GM18909 (cell line): ENCODE results near the gene MARCKSL1.
"Not testable (repeated sequence)": the region's sequence is repeated elsewhere in the genome, so short reads cannot be mapped to it uniquely, and the experiment has no call there.

Source experiments
- ATAC-seq: cut with Tn5 transposase; IDR thresholded peaks from one replicate; pipeline ENCODE4 v1.9.1; 2021; ENCODE audit warnings: mild to moderate bottlenecking; ENCODE audit not compliant: unreplicated experiment, poor library complexity

Gene MARCKSL1

DNA sequence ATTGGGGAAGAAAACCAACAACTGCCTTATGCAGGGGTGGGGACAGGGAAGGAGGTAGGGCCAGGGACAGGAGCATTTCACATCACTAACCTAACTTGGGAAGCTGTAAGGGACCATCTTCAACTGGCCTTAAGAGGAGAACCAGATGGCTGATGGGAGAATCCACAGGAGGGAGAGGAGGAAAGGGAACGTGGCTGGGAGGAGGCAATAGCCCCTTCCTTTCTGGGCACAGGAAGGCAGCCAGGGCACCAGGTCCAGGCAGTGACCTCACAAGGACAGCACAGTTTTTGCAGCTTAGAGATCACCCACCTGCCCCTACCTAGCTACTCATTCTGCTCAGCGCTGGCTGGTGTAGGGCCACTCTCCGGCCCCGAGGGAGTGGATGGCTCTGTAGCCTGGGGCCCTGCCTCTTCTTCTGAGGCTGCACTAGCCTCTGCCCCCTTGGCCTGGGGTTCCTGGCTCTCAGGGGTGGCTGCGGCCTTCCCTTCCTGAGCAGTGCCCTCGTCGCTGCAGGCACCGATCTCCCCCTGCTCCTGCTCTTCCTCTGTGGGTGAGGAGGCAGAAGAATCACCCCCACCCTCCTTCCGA, 1.7 kb downstream of the MARCKSL1 start:
- no peak for ATAC-seq

DNA sequence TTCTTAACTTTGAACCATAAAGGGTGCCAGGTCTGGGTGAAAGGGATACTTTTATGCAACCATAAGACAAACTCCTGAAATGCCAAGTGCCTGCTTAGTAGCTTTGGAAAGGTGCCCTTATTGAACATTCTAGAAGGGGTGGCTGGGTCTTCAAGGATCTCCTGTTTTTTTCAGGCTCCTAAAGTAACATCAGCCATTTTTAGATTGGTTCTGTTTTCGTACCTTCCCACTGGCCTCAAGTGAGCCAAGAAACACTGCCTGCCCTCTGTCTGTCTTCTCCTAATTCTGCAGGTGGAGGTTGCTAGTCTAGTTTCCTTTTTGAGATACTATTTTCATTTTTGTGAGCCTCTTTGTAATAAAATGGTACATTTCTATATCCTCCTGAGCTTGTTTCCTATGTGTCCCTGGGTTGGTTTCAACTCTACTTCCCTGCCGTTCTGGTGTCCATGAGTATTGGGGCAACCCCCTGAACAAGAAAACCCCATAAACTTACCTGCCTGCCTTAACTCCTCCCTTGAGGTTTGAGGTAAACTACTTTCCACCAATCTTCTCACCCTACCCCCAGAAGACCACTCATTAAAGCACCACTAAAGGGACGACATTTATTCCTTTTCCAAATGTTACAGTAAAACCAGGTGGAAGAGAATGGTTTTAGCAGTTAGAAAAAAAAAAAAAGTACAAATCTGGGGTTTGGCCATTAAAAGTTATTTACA, 2.6 kb downstream of the MARCKSL1 start:
- no peak for ATAC-seq

DNA sequence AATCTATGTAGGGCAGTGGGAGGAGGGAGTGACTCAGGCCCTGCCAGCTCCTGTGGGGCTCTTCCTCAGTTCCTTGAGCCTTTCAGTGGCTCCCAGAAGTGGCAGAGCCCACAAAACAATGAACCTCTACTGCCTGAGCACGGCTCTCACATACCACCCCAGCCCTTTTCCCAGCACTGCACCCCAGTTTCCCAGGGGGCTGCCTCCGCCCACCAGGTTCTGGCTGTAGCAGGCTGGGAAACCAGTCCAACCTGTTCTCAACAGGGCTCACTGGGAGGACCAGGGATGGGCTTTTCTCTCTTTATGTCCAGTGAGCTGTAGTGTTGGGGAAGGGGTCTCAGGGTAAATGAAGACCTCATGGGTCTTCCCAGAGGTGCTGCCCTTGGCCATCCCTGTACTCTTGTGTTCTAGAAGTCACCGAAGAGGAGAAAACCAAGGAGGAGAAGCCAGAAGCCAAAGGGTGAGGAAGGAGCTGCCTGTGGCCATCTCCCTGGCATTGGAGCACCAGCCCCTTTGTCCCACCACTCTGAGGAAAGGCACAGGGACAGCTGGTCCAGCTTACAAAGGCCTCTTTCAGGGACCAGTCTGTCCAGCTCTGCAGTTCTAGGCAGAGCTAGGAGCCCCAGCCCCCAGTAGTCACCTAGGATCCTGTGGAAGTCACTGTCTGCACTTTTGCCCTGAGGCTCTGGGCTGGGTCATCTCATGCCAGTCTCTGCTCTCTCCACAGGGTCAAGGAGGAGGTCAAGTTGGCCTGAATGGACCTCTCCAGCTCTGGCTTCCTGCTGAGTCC, 3.5 kb downstream of the MARCKSL1 start:
- ATAC-seq: no peak

DNA sequence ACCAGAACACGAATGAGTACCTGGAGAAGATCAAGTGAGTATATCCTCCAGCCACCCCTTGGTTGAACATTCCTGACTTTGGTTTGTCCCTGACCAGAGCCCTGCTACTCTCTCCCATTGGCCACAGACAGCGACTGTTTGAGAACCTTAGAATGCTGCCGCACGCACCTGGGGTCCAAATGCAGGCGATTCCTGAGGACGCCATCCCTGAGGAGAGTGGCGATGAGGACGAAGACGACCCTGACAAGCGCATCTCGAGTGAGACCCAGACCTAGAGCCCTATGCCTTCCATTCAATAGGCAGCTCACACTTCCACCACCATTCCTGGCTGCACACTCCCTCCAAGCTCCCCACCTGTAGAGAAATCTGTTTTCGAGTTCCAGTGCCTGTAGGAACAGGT, 4.5 kb downstream of the MARCKSL1 start:
- ATAC-seq: no peak

DNA sequence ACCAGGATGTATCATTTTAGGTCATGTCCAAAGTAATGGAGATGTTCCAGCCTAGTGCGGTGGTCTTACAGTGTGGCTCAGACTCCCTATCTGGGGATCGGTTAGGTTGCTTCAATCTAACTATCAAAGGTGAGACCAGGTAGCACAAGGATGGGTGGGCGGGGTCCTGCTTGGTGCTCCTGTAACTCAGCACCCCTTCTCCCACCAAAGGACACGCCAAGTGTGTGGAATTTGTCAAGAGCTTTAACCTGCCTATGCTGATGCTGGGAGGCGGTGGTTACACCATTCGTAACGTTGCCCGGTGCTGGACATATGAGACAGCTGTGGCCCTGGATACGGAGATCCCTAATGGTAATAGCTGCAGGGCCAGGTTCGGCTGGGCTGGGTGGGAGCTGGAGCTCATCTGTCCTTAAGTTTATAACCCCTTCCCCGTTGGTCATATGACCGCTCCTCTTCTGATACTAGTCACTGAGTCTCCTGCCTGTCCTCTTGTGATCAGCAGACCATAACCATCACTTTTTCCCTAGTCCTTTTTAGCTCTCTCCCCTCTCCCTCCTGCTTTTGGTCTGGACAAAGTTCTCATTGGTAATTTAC, 5.4 kb downstream of the MARCKSL1 start:
- no peak for ATAC-seq

DNA sequence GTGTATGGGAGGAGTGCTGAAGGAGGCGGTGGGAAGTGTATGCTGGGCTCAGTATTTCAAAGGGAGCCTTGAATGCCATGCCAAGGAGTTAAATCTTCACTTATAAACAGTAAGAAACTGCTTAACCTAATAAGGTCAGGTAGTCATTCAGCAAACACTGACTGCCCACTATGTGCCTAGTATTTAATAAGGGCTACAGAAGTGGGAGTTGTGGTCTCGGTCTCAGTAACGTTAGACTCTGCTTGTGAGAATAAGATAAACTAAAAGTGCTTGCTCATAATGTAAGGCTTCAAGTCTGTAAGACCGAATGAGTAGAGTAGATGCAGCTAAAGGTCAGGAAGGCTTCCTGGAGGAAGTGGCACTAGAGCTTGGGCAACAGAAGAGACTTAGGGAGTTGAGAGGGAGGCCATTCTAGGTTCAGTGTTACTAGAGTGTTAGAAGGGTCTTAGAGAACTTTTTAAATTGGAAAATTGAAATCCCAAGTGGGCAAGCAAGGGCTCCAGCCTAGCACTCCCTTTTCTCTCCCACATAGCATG, 6.0 kb downstream of the MARCKSL1 start:
- no peak for ATAC-seq

DNA sequence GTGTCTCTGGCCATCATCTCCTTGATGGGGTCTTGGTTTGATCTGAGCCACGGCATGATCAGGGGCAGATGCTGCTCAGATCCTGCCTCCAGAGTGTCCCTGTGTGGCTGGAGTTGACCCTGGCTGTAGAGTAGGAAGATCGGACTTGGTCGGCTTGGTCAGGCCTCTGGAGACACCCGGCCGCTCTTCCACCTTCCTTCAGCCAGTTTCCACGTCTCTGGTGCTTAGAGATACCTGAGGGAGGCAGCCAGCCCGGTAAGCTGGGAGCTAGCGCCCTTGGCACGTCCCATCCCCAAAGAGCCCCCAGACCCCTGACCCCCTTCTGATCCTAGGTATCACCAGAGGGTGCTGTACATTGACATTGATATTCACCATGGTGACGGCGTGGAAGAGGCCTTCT, 8.8 kb downstream of the MARCKSL1 start:
- ATAC-seq: no peak

DNA sequence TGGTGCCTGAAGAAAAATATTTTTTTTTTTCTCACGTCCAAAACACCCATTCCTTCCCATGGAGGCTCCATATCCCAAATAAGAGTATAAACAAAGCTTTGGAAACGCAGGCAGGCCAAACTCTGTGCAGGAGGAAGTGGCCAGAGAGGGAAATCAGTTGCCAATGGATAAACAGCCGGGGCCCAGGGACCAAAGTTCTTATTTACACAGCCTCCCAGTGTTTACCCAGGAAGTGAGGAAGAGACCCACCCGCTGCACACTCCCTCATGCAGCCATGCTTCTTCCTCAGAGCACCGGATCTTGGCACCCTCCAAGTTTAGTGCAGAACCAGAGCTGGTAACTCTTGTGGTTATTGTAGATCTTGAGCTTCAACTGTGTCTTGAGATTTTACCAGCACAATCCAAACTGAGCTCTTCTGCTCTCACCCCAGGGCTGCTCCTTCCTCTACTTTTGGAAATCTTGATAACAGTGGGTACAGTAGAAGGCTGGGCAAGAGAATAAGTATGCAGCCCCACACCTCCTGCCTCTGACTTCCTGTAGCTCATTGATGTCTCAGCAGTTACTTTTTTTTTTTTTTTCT, 14.2 kb downstream of the MARCKSL1 start:
- ATAC-seq: no peak

DNA sequence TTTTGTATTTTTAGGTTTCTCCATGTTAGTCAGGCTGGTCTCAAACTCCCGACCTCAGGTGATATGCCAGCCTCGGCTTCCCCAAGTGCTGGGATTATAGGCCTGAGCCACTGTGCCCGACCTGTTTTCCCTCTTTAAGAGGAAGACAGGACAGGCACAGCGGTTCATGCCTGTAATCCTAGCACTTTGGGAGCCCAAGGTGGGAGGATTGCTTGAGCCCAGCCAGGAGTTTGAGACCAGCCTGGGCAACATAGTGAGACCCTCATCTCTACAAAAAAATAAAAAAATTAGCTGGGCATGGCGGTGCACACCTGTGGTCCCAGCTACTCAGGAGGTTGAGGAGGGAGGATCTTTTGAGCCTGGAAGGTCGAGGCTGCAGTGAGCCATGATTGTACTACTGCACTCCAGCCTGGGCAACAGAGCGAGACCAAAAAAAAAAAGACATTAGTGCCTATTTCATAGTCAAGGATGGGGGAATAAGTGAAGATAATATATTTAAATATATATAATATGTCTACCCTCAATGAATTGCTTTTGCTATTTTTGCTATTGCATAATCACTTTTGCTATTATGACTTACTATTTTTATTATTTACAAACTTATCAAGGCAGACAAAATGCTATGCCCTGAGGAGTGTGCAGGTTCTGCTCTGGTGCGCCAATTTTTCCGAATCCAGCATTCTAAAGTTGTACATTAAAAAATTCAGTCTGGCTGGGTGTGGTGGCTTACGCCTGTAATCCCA, 17.7 kb downstream of the MARCKSL1 start:
- ATAC-seq: no peak

DNA sequence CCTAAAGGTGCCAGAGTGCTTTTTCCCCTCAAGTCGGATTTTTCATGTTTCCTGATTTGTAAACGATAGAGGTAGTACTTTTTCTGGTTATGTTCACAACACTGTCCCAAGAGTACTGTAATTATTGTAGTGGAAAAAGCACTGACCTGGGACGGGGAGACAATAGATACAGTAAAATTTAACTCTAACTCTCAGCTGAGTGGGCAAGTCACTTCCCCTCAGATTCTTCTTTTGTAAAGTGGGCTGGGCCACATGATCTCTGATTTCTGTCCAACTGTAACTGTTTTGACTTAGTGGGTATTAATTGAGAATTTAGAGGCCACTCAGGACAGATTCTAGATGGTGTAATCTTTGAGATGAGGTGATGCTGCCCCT, 19.1 kb downstream of the MARCKSL1 start:
- no peak for ATAC-seq

DNA sequence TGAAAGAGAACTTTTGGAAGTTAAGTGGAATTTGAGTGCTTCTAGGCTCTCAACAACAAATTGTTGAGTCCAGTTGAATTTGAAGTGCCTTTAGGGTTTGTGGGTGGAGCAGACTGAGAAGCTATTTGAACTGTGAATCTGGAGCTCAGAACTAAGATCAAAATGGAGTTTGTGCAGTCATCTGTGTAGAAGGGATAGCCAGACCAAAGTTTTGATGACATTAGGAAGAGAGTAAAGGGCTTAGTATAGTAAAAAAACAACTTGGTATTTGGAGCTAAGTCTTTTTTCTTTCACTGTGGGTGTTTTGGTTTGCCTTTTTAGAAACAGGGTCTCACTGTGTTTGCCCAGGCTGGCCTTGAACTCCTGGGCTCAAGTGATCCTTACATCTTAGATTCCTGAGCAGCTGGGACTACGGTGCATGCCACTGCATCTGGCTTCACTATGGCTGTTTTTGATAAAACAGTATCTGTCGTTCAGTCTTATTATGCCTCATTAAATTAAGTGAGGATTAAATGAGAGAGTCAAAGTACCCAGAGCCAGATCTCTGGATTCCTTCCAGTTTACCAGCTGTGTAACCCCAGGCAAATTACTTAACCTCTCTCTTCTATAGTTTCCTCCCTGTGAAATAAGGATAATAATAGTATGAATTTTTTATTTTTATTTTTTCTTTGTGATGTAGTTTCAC, 24.2 kb downstream of the MARCKSL1 start:
- ATAC-seq: no peak

DNA sequence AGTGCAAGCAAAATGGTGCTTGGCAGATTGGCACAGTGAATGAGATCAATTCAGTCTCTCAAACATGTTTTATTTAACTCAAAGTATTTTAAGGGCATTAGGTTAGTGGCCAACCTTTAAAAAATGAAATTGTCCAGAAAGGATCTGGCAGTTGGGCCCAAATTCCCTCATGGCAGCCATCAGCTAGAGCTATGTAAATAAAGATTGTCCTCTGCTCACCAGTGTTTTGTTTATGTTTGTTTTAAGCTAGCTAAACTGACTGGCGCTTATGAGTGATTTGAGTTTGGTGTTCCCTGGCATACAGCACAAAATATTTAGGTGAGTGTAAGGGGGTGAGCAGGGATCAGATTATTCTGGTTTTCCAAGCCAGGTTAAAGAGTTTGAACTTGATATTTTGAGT, 26.1 kb downstream of the MARCKSL1 start:
- ATAC-seq: no peak

DNA sequence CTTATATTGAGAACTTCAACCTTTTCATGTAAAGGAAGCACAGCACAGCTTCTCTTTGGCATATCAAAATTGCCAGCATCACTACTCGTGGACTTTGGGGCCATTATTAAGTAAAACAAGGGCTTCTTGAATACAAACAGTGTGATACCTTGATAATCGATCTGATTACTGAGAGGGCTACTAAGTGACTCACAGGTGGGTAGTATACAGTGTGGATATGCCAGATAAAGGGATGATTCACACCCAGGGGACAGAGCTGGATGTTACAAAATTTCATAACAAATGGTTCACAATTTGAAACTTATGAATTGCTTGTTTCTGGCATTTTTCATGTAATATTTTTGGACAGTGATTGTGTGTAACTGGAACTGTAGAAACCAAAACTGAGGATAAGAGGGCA, 28.7 kb downstream of the MARCKSL1 start:
- ATAC-seq: no peak

DNA sequence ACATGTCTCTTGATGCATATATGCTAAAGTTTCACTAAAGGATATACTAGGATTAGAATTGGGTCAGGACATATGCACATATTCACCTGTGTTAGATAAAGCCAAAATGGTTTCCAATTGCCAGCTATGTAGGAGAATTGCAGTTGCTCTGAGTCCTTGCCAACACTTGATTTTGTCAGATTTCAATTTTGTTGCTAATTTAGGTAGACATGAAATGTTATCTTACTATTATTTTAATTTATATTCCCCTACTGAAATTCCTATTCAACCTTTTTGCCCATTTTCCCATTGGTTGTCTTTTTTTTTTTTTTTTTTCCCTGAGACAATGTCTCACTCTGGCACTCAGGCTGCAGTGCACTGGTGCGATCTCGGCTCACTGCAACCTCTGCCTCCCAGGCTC, 30.7 kb downstream of the MARCKSL1 start:
- ATAC-seq: no peak

DNA sequence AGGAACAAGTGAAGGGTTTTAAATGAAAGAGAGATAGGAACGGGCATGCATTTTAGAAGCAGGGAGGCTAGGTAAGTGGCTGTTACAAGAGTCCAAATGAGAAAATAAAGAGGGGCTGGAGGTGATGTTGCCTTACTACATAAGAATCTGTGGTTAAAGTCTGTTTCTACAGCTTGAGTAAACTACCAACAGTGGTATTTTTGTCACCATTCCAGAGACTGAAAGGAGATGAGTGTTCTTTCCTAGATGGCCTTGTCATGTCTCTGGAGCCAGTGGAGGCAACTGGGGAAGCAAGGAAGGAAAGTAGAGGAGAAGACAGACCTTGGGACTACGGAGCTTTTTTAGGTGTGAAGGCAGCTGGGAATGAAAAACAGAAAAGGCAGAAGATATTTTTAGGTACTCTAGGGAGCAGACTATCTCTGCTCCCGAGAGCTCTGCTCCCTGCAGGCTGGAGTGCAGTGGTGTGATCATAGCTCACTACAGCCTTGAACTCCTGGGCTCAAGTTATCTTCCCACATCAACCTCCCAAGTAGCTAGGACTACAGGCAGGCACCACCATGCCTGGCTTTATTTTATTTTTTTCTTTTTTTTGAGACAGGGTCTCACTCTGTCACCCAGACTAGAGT, 31.9 kb downstream of the MARCKSL1 start:
- no peak for ATAC-seq

DNA sequence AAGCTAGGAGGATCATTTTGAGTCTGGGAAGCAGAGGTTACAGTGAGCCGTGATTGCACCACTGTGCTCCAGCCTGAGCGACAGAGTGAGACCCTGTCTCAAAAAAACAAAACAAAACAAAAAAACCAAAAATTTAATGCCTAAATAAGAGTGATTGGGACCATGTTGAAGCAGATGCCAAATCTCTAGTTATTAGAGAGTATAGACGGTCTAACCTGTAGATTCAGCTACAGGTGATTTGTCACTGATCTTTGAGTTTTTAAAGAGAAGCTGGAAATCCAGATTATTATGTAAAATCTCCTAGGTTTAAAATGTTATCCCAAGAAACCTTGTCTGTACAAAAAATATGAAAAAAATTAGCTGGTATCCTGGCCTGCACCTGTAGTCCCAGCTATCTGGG, 32.7 kb downstream of the MARCKSL1 start:
- no peak for ATAC-seq

DNA sequence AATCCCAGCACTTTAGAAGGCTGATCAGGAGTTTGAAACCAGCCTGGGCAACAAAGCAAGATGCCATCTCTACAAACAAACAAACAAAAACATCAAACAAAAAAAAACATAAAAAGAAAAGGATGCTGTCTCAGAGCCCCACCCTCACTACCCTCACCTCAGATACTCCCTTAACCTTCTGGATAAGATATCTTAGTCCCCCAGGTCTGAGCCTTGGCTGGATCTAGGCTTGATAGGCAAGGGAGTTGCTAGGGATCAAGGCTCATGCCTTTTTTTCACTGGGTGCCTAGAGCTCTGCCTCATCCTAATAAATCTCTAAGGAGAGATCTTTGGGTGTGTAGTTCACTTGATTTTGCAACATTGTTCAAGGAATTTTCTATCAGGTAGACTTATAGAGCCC, 36.7 kb downstream of the MARCKSL1 start:
- no peak for ATAC-seq

DNA sequence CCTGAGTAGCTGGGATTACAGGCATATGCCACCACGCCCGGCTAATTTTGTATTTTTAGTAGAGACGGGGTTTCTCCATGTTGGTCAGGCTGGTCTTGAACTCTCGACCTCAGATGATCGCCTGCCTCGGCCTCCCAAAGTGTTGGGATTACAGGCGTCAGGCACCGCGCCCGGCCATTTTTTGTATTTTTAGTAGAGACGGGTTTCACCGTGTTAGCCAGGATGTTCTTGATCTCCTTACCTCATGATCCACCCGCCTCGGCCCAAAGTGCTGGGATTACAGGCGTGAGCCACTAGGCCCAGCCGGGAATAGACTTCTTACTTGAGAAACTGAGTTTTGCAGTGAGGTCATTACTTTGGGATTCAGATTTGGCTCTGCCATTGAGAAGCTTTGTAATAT, 37.8 kb downstream of the MARCKSL1 start:
- not testable (repeated sequence) for ATAC-seq
